ENCODE data around the gene CARMIL3. TPM values are rescaled to one million over a fixed set of nuclear protein-coding genes. Genes with fewer than 3 reads are reported as not detected.

The CARMIL3 gene
- total RNA-seq, 1 donor from 2014 or later, result 0.08 TPM

Other genes starting within 250 kb of the CARMIL3 start
- 29.7 TPM for gene DHRS4, start 98.2 kb upstream of the CARMIL3 start, total RNA-seq
- gene DHRS4L2, start 63.1 kb upstream of the CARMIL3 start, total RNA-seq, result 16.3 TPM
- gene CPNE6, start 19.6 kb downstream of the CARMIL3 start, total RNA-seq, result not detected
- 4.3 TPM for gene PCK2, start 42.3 kb downstream of the CARMIL3 start, total RNA-seq
- gene DCAF11, start 62.8 kb downstream of the CARMIL3 start, total RNA-seq, result 84.7 TPM
- 1.8 TPM for gene NRL, start 62.9 kb downstream of the CARMIL3 start, total RNA-seq
- gene FITM1, start 78.7 kb downstream of the CARMIL3 start, total RNA-seq, result 129 TPM
- 140 TPM for gene PSME1, start 84.2 kb downstream of the CARMIL3 start, total RNA-seq
- 14.6 TPM for gene EMC9, start 89.6 kb downstream of the CARMIL3 start, total RNA-seq
- 109 TPM for gene PSME2, start 94.6 kb downstream of the CARMIL3 start, total RNA-seq
- gene RNF31, start 95.5 kb downstream of the CARMIL3 start, total RNA-seq, result 33.4 TPM
- gene IRF9, start 109.3 kb downstream of the CARMIL3 start, total RNA-seq, result 30.5 TPM
- 2.4 TPM for gene REC8, start 120.1 kb downstream of the CARMIL3 start, total RNA-seq
- gene IPO4, start 136.8 kb downstream of the CARMIL3 start, total RNA-seq, result 10.5 TPM
- gene TM9SF1, start 143.4 kb downstream of the CARMIL3 start, total RNA-seq, result 23.2 TPM
- 0.43 TPM for gene TSSK4, start 153.7 kb downstream of the CARMIL3 start, total RNA-seq
- gene CHMP4A, start 161.5 kb downstream of the CARMIL3 start, total RNA-seq, result 28.5 TPM
- 17.0 TPM for gene MDP1, start 164.1 kb downstream of the CARMIL3 start, total RNA-seq
- gene NEDD8, start 180.4 kb downstream of the CARMIL3 start, total RNA-seq, result 218 TPM
- 29.1 TPM for gene GMPR2, start 180.9 kb downstream of the CARMIL3 start, total RNA-seq
- gene TINF2, start 190.6 kb downstream of the CARMIL3 start, total RNA-seq, result 33.0 TPM
- gene TGM1, start 211.2 kb downstream of the CARMIL3 start, total RNA-seq, result 1.1 TPM
- 21.5 TPM for gene RABGGTA, start 219.6 kb downstream of the CARMIL3 start, total RNA-seq
- gene DHRS1, start 247.8 kb downstream of the CARMIL3 start, total RNA-seq, result 8.3 TPM
- gene NOP9, start 247.8 kb downstream of the CARMIL3 start, total RNA-seq, result 23.0 TPM